ENCODE measurements around the gene YPEL2.

GRCh38 chr17:59310263-59310920, 21.1 kb upstream of the YPEL2 start:
- no peak for TF ChIP-seq CTCF (IDR thresholded peaks at IDR 0.05)
- no peak for TF ChIP-seq POLR2A (IDR thresholded peaks at IDR 0.05)

Measured in body of pancreas (tissue), 4 donors.